KOPT-K1 (cell line): ENCODE measurements around the gene ZCCHC13.

Experiments used
- H3K27ac ChIP-seq: fragments of 200-600 bp; sonication (generic); 2 replicates; pipeline ENCODE4 v1.5.1; 2016; ENCODE audit warnings: antibody characterized with exemption, mild to moderate bottlenecking, low read depth, low read length; ENCODE audit not compliant: poor library complexity, severe bottlenecking
- H3K36me3 ChIP-seq: fragments of 200-600 bp; sonication (generic); 2 replicates; pipeline ENCODE4 v1.5.1; 2017; ENCODE audit warnings: antibody characterized with exemption, mild to moderate bottlenecking, low read length, moderate library complexity; ENCODE audit not compliant: insufficient read depth
- H3K9me3 ChIP-seq: fragments of 200-600 bp; sonication (generic); 2 replicates; pipeline ENCODE4 v1.5.1; 2017; ENCODE audit warnings: antibody characterized with exemption, low read length, mild to moderate bottlenecking; ENCODE audit not compliant: insufficient read depth, poor library complexity, severe bottlenecking

ZCCHC13 gene

GRCh38 chrX:74346088-74346487, 42.1 kb downstream of the ZCCHC13 start:
- H3K36me3 ChIP-seq = no peaks in the 10 kb centered on the region
- no peak overlapping the region for H3K27ac ChIP-seq
- H3K9me3 ChIP-seq = no peaks in the 10 kb centered on the region

DNA sequence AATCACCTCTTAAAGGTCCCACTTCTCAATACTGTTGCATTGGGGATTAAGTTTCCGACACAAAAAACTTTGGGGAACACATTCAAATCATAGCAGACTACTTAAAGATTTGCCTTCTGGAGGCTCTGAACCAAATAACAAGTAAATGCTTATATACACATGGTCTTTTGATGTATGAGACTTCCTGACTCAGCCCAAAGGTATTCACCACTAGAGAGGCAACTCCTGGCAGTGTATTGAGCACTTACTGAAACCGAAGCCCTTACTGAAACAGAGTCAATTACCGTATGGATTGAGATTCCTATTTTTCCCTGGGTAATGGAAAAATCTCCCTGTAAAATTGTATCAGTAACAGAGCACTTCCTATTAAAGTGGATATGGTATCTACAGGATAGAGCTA, 45.4 kb downstream of the ZCCHC13 start:
- Histone ChIP-seq H3K9me3 (no peaks in the 10 kb centered on the region), H3K27ac (no peak overlapping the region), H3K36me3 (no peaks in the 10 kb centered on the region)

- H3K9me3 ChIP-seq = no peaks in the 10 kb centered on the region
- H3K27ac ChIP-seq = no peak overlapping the region
- H3K36me3 ChIP-seq = no peaks in the 10 kb centered on the region
These were observed 47.8 kb downstream of the ZCCHC13 start for GRCh38 chrX:74351760-74352159.

GRCh38 chrX:74353984-74354383, 50.0 kb downstream of the ZCCHC13 start:
- Histone ChIP-seq H3K9me3 (no peaks in the 10 kb centered on the region), H3K27ac (no peak overlapping the region), H3K36me3 (no peaks in the 10 kb centered on the region)
